NCI-H1417 (cell line): ENCODE data around the gene GAS7.

ENCODE experiments used
- DNase-seq, 3 experiments: peaks; one replicate each; lab custom pipeline; 2025; lab: John Stamatoyannopoulos, UW

Gene GAS7

GRCh38 chr17:10200016-10200415 lies 1.6 kb upstream of the GAS7 start:
- DNase-seq, result no peak

GRCh38 chr17:10197721-10198508 lies 491 bp downstream of the GAS7 start:
- DNase-seq, result no peak

GRCh38 chr17:10197362-10197720 lies 1.1 kb downstream of the GAS7 start:
- DNase-seq, result no peak

GRCh38 chr17:10196941-10197340 lies 1.5 kb downstream of the GAS7 start:
- DNase-seq, result no peak

- no peak for DNase-seq
Observed at GRCh38 chr17:10196384-10196895, 2.0 kb downstream of the GAS7 start.

GRCh38 chr17:10195090-10195805 lies 3.2 kb downstream of the GAS7 start:
- DNase-seq, result no peak

GRCh38 chr17:10193632-10194031 lies 4.8 kb downstream of the GAS7 start:
- no peak for DNase-seq

GRCh38 chr17:10192972-10193371 lies 5.4 kb downstream of the GAS7 start:
- DNase-seq, result no peak

GRCh38 chr17:10192461-10192860 lies 5.9 kb downstream of the GAS7 start:
- DNase-seq, result no peak

- DNase-seq, result no peak
Observed at GRCh38 chr17:10187456-10187855, 10.9 kb downstream of the GAS7 start.

GRCh38 chr17:10186771-10187410 lies 11.5 kb downstream of the GAS7 start:
- DNase-seq, result no peak

- no peak for DNase-seq
Observed at GRCh38 chr17:10183931-10184930, 14.2 kb downstream of the GAS7 start.

- DNase-seq, result no peak
Observed at GRCh38 chr17:10182785-10183184, 15.6 kb downstream of the GAS7 start.

GRCh38 chr17:10178506-10178991 lies 19.9 kb downstream of the GAS7 start:
- DNase-seq, result no peak

GRCh38 chr17:10177913-10178505 lies 20.4 kb downstream of the GAS7 start:
- no peak for DNase-seq

- DNase-seq, result no peak
Observed at GRCh38 chr17:10177131-10177912, 21.1 kb downstream of the GAS7 start.

- DNase-seq, result no peak
Observed at GRCh38 chr17:10173913-10174312, 24.5 kb downstream of the GAS7 start.

GRCh38 chr17:10172778-10173177 lies 25.6 kb downstream of the GAS7 start:
- DNase-seq, result no peak

- no peak for DNase-seq
Observed at GRCh38 chr17:10172241-10172741, 26.1 kb downstream of the GAS7 start.

- DNase-seq, result no peak
Observed at GRCh38 chr17:10171581-10171981, 26.8 kb downstream of the GAS7 start.
